Mammary epithelial cell (primary cell): ENCODE data around the gene CCNF.

ENCODE experiments used
- CTCF ChIP-seq, 2 donors: IDR thresholded peaks in 1 of 2; conservative IDR thresholded peaks in 1 of 2; 2 replicates each; pipeline ENCODE4 v1.5.1; 2011 to 2012; ENCODE audit warnings: inconsistent platforms in 2 of 2, low read length in 2 of 2, mild to moderate bottlenecking in 2 of 2, control low read depth in 1 of 2, low read depth in 1 of 2; ENCODE audit not compliant: insufficient read depth in 1 of 2; ENCODE audit errors: extremely low read depth in 1 of 2
- EZH2 ChIP-seq: IDR thresholded peaks from 2 replicates; pipeline ENCODE4 v1.6.1; 2012; ENCODE audit warnings: low read length, inconsistent platforms, borderline replicate concordance

- TF ChIP-seq CTCF (conservative IDR thresholded peaks at IDR 0.05 in 1 of 2, IDR thresholded peaks at IDR 0.05 in 1 of 2; ENCODE audit: extremely low read depth in 1 of 2, insufficient read depth in 1 of 2, low read depth in 1 of 2, low read length in 2 of 2) (no peak), EZH2 (no peak)
Observed at GRCh38 chr16:2447920-2448583, 18.8 kb downstream of the CCNF start.
